ENCODE measurements around the gene CRACR2A. TPM values are rescaled to one million over a fixed set of nuclear protein-coding genes. Genes with fewer than 3 reads are reported as not detected.

CRACR2A gene
- total and polyA plus RNA-seq, 9 of the 15 experiments (the other 6 are each of a cell fraction or from before 2014, with no cell fraction given), result 2.1 to 15.1 (median 10.4) TPM

GRCh38 chr12:3730111-3730510 is 22.8 kb downstream of the CRACR2A start:
- ATAC-seq (no peak), DNase-seq (ENCODE audit: extremely low read depth in 1 of 4, low spot score in 3 of 4) (no peak), FAIRE-seq (no peak)
- H3K79me2 ChIP-seq (ENCODE audit: control insufficient read depth, insufficient read depth, low read length), result no peaks in the 10 kb centered on the region
- TF ChIP-seq POU5F1 (IDR thresholded peaks at IDR 0.05; ENCODE audit: borderline replicate concordance, low read depth, low read length, partially characterized antibody), result no peak
- TF ChIP-seq ZNF696 (CRISPR knock-in tag; conservative IDR thresholded peaks at IDR 0.05), result no peak
- TF ChIP-seq HNRNPK (IDR thresholded peaks at IDR 0.05; ENCODE audit: low read depth, low read length, poor library complexity, severe bottlenecking), result no peak
- intact Hi-C loops (cut with micrococcal nuclease), result no loop called here
- H3K4me2 ChIP-seq (ENCODE audit: insufficient read depth, low read length), result no peak overlapping the region
- BruUV-seq (replicated peaks), result no TSS peak
- no peaks in the 10 kb centered on the region for H3K27me3 ChIP-seq (ENCODE audit: control insufficient read depth in 2 of 2, insufficient read depth in 2 of 2, low read length in 2 of 2)
- H3K4me1 ChIP-seq (replicated peaks in 1 of 2; ENCODE audit: control insufficient read depth in 2 of 2, insufficient read depth in 2 of 2, low read length in 2 of 2), result peaks cover 0 to 4% of the 10 kb centered on the region in 2 experiments; a peak in 2 of 5 replicates
- ChIA-PET CTCF (ENCODE audit: low intra/inter-chr PET ratio) (no interaction called here), POLR2A (no interaction called here)
- peaks cover 11% of the 10 kb centered on the region; the same call in 1 of the 3 replicates for H3K36me3 ChIP-seq (ENCODE audit: control insufficient read depth, insufficient read depth, low read length)
- in situ Hi-C loops (cut with MboI), result no loop called here
- H4K20me1 ChIP-seq (replicated peaks; ENCODE audit: control insufficient read depth, insufficient read depth, low read length), result no peaks in the 10 kb centered on the region
- no peaks in the 10 kb centered on the region for H3K9me3 ChIP-seq (replicated peaks; ENCODE audit: control insufficient read depth, insufficient read depth, low read depth, low read length)
- H3K27ac ChIP-seq (ENCODE audit: extremely low read depth, low read depth, low read length), result no peak overlapping the region
- H2AFZ ChIP-seq (ENCODE audit: low read depth, low read length), result no peak overlapping the region
- H3K4me3 ChIP-seq, result no peak overlapping the region
- H3K9ac ChIP-seq (ENCODE audit: insufficient read depth in 1 of 2, low read depth in 2 of 2, low read length in 2 of 2), result no peak overlapping the region
- WGBS (ENCODE audit: insufficient coverage, low coverage, missing lambda C conversion rate), result 92% methylated on average over 6 of the region's 6 CpGs
- no peaks in the 10 kb centered on the region for H3K9me1 ChIP-seq (ENCODE audit: control insufficient read depth, insufficient read depth, low read length)

GRCh38 chr12:3728686-3729085 is 24.2 kb downstream of the CRACR2A start:
- no TSS peak for BruUV-seq (replicated peaks)
- H3K4me1 ChIP-seq (replicated peaks in 1 of 2; ENCODE audit: control insufficient read depth in 2 of 2, insufficient read depth in 2 of 2, low read length in 2 of 2), result peaks cover 0 to 4% of the 10 kb centered on the region in 2 experiments; a peak in 2 of 5 replicates
- H4K20me1 ChIP-seq (replicated peaks; ENCODE audit: control insufficient read depth, insufficient read depth, low read length), result no peaks in the 10 kb centered on the region
- POLR2A ChIA-PET, result no interaction called here
- no peak overlapping the region for H3K4me3 ChIP-seq
- CTCF ChIA-PET (ENCODE audit: low intra/inter-chr PET ratio), result no interaction called here
- FAIRE-seq (no peak), DNase-seq (ENCODE audit: extremely low read depth in 1 of 4, low spot score in 3 of 4) (no peak), ATAC-seq (no peak)
- intact Hi-C loops (cut with micrococcal nuclease), result no loop called here
- no peak overlapping the region for H3K9ac ChIP-seq (ENCODE audit: insufficient read depth in 1 of 2, low read depth in 2 of 2, low read length in 2 of 2)
- H3K9me3 ChIP-seq (replicated peaks; ENCODE audit: control insufficient read depth, insufficient read depth, low read depth, low read length), result no peaks in the 10 kb centered on the region
- no peaks in the 10 kb centered on the region for H3K9me1 ChIP-seq (ENCODE audit: control insufficient read depth, insufficient read depth, low read length)
- H3K27me3 ChIP-seq (ENCODE audit: control insufficient read depth in 2 of 2, insufficient read depth in 2 of 2, low read length in 2 of 2), result no peaks in the 10 kb centered on the region
- H3K27ac ChIP-seq (ENCODE audit: extremely low read depth, low read depth, low read length), result no peak overlapping the region
- 100% methylated on average over 4 of the region's 6 CpGs for WGBS (ENCODE audit: insufficient coverage, low coverage, missing lambda C conversion rate)
- peaks cover 15% of the 10 kb centered on the region; the same call in 1 of the 3 replicates for H3K36me3 ChIP-seq (ENCODE audit: control insufficient read depth, insufficient read depth, low read length)
- in situ Hi-C loops (cut with MboI), result no loop called here
- no peaks in the 10 kb centered on the region for H3K79me2 ChIP-seq (ENCODE audit: control insufficient read depth, insufficient read depth, low read length)
- TF ChIP-seq HNRNPK (IDR thresholded peaks at IDR 0.05; ENCODE audit: low read depth, low read length, poor library complexity, severe bottlenecking), result no peak
- TF ChIP-seq PML (IDR thresholded peaks at IDR 0.05; ENCODE audit: low read length), result no peak
- no peak for TF ChIP-seq BHLHE40 (IDR thresholded peaks at IDR 0.05; ENCODE audit: low read length)
- no peak for TF ChIP-seq TBP (optimal IDR thresholded peaks at IDR 0.05; ENCODE audit: low read depth, low read length)
- no peak for TF ChIP-seq XRCC5 (IDR thresholded peaks at IDR 0.05; ENCODE audit: low read depth, low read length)
- no peak for TF ChIP-seq SMC3 (conservative IDR thresholded peaks at IDR 0.05; ENCODE audit: insufficient read depth, low read depth, low read length)
- no peak for TF ChIP-seq SRSF3 (IDR thresholded peaks at IDR 0.05; ENCODE audit: insufficient read depth, low read length)
- no peak for TF ChIP-seq ZNF384 (IDR thresholded peaks at IDR 0.05; ENCODE audit: low read depth, low read length)
- TF ChIP-seq MEIS2 (IDR thresholded peaks at IDR 0.05; ENCODE audit: partially characterized antibody), result no peak
- no peak overlapping the region for H2AFZ ChIP-seq (ENCODE audit: low read depth, low read length)
- H3K4me2 ChIP-seq (ENCODE audit: insufficient read depth, low read length), result no peak overlapping the region

All from K562 (cell line).